Stimulated activated naive CD4-positive, alpha-beta T cell (primary cell): ENCODE results near the gene FER1L5.
A peak's percentile ranks its signal among the peaks of the same experiment; 100 is the strongest.
"Not testable (repeated sequence)": the region's sequence is repeated elsewhere in the genome, so short reads cannot be mapped to it uniquely, and the experiment has no call there.

Experiments
- DNase-seq, 6 experiments: peaks; one replicate each; lab custom pipeline; 2025; lab: John Stamatoyannopoulos, UW

The FER1L5 gene

GRCh38 chr2:96636551-96637171 lies 5.9 kb upstream of the FER1L5 start:
- DNase-seq, result no peak

DNA sequence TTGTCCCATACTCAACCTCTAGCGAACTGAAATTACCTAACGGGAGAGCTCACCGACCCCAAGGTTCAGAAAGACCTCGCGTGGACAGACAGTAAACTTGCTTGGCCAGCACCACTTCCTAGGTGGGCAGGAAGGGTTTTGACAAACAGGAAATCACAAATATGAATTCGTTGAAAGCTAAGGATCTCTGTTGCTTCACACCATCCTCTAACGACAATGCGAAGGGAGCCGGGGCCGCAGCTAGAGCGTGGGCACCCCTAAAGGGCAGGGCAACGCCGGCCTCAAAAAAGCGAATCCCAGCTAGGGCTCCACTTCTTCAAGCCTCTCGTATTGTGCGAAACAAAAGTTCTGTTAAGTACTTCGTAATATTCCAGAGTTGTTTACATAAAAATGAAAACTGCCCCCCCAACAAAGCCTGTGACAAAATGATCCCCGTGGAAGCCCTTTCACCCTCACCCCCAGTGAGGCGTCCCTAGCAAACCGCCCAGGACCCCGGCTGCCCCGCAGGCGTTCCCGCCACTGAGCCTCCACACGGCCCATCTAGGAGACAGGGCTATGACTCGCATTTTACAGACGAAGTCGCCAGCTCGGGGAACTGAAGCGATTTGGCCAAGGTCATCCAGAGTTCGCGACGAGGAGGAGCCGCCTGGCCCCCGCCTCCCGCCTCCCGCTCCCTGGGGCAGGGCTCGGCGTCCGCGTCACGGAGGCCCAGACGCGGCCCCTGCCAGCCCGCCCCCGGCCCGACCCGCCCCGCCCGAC lies 5.0 kb upstream of the FER1L5 start:
- DNase-seq, result peak; percentile 65 to 87 (median 79)

DNA sequence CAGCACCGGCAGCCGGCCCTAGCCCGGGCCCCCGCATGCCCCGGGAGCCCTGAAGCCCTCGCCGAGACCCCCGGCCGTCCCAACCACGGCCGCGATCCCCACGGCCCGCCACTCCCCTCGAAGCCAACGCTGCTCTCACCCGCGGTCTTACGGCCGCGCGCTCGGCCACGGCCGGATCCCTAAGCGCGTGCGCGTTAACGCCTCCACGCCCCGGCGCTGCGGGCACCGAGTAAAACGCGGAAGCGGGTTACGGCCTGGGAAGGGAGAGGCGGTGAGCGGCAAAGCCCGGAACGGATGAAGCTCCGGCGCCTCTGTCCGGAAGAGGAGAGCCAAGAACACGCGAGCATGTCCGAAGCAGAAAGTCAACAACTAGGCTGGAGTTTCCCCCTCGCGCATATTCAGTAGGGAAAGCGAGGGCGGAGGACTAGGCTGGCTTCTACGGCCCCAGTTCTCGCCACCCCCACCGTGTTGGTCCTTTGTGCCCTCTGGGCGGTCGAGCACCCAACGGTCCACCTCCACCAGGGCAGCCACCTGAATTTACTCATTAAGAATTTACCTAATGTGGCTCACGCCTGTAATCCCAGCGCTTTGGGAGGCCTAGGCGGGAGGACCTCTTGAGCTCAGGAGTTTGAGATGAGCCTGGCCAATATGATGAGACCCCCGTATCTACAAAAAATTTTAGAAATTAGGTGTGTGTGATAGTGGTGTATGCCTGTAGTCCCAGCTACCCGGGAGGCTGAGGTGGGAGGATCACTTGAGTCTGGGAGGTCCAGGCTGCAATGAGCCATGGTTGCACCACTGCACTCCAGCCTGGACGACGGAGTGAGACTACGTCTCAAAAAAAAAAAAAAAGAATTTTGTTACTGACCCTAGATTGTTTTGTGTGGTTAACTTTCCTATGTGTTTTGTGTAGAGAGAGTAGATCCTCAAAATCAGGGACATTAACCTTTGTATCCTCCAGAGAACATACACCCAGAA lies 4.1 kb upstream of the FER1L5 start, which contains the start of gene KANSL3:
Gene KANSL3, minus strand, starts transcription at position 169 of the 978 bp plus-strand sequence. CDS start 1,177 bp downstream, outside the sequence.
- peak; percentile 78 to 88 (median 84) for DNase-seq

- DNase-seq, result no peak
Observed at GRCh38 chr2:96647681-96648080, 5.1 kb downstream of the FER1L5 start.

DNA sequence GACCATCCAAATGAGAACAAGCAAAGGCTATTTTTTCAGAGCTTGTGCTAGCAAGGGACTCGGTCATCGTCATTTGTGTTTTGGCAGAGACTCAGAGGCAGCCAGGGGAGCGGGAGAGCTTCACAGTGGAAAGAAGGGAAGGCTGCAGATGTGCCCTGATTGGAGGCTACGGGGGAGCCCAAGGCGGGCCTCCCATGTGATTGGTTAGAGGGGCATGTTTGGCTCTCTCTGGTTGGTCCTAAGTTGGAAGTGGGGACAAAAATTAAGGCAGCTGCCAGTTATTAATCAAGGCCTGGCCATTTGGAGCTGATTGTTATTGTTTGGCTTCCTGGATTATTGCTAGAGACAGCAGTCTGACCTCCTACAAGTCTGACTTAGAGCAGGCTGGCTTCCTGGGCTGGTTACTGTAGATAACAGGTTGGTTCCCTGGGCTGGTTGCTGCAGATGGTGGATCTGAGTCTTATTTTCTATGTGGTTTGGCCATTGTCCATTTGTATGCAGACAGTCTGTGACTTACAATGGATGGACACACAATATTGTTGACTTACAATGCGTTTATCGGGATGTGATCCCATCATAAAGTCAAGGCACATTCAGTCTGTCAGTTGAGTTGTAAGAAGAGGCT lies 5.9 kb downstream of the FER1L5 start:
- no peak for DNase-seq

GRCh38 chr2:96649342-96649741 lies 6.8 kb downstream of the FER1L5 start:
- no peak for DNase-seq

DNA sequence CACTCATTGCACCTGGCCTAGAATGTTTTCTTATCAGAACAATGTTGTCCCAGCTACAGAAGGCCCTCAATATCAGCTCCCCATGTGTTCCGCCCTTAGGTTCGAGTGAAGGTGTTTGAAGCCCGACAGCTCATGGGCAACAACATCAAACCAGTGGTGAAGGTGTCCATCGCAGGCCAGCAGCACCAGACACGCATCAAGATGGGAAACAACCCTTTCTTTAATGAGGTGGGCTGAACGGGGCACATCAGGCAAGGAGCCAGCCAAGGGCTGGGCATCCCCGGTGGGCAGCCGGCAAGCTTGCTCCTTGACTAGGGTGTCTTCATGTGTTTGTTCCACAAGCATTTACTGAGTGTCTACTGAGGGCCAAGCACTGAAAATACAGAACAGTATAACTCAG lies 9.2 kb downstream of the FER1L5 start:
- no peak for DNase-seq

DNA sequence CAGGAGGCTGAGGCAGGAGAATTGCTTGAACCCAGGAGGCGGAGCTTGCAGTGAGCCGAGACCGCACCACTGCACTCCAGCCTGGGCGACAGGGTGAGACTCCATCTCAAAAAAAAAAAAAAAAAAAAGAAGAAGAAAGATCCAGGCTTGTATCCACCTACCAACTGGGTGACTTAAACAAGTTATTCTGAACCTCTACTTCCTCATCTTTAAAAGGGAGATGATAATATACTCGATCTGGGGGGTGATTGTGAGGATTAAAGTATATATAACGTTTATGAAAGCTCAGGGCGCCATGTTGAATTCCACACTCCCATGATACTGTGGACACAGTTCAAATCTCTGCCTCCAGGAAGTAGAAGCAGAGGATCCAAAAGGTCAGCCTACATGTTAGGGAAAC lies 12.2 kb downstream of the FER1L5 start:
- DNase-seq, result not testable (repeated sequence)

GRCh38 chr2:96655526-96655925 lies 13.0 kb downstream of the FER1L5 start:
- no peak for DNase-seq

DNA sequence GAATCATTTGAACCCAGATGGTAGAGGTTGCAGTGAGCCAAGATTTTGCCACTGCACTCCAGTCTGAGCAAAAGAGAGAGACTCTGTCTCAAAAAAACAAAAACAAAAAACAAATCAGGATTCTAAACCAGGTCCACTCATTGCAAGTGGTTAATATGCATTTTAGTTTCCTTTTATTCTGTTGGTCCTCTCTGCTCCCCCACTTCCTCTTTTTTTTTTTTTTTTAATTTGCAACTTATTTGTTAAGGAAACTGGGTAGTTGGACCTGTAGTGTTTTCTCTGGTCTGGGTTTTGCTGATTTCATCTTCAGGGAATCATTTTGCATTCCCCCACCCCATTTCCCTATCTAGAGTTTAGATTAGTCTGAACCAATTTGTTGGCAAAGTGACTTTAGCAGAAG lies 14.0 kb downstream of the FER1L5 start:
- DNase-seq, result no peak

GRCh38 chr2:96661324-96661723 lies 18.8 kb downstream of the FER1L5 start:
- no peak for DNase-seq

DNA sequence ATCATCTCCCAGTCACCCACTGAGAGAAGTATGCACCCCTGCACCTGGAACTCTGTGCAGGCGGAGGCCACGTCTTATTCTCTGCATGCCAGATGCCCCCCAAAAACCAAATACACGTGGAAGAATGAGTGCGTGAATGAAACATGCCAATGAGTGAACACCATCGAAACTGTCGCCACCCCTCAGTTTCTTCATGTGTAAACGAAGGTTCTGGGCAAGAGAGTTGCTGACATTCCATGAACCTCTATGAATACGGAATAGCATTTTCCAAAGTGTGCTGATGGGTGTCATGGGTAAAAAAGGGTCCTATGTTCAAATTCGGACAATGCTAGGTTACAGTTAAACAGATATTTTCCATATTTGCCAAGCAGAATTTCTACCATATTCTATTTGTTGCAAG lies 19.8 kb downstream of the FER1L5 start:
- no peak for DNase-seq

DNA sequence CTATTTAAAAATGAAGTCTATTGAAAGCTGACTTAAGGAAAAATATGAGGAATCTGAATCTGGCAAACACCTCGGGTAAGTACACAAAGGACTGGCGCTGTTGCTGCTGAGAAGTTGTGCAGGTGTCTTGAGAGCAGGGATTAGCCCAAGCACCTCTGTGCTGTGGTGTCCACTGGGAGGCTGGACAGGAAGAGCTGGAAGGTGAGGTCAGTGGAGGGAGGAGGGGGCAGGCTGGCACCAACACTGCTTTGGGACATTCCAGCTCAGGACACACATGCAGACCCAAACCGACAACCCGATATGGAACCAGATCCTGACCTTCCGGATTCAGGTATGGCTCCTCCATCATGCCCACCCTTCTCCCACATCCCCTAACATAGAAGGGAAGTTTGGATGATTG lies 20.6 kb downstream of the FER1L5 start:
- no peak for DNase-seq

DNA sequence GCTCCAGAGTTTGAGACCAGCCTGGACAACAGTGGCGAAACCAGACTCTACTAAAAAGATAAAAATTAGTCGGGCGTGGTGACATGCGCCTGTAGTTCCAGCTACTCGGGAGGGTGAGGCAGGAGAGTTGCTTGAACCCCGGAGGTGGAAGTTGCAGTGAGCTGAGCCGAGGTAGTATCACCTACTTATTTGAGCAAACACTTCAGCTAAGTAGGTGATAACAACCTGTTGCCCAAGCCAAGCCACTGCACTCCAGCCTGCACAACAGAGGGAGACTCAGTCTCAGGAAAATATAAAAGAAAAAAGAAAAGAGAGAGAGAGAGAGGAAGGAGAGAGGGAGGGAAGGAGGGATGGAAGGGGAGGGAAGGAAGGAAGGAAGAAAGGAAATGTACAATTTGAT lies 21.3 kb downstream of the FER1L5 start:
- DNase-seq, result no peak

DNA sequence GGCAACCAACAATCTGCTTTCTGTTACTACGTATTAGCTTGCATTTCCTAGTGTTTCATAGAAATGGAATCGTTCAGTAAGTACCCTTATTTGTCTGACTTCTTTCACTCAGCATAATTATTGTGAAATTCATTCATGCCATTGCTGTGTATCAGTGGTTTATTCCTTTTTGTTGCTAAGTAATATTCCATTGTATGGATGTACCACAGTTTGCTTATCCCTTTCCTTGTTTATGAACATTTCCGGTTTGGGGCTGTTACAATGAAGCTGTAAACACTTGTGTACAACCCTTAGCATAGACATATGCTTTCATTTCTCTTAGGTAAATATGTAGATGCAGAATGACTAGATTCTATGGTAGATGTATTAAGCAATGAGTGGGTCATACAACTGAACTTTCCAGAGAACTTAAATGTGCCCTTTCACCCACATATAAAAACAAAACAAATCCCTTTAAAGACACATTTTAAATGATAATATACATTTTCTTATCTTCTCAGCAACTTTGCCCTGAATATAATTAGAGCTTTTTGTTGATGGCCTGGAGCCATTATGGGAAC lies 21.9 kb downstream of the FER1L5 start:
- no peak for DNase-seq

DNA sequence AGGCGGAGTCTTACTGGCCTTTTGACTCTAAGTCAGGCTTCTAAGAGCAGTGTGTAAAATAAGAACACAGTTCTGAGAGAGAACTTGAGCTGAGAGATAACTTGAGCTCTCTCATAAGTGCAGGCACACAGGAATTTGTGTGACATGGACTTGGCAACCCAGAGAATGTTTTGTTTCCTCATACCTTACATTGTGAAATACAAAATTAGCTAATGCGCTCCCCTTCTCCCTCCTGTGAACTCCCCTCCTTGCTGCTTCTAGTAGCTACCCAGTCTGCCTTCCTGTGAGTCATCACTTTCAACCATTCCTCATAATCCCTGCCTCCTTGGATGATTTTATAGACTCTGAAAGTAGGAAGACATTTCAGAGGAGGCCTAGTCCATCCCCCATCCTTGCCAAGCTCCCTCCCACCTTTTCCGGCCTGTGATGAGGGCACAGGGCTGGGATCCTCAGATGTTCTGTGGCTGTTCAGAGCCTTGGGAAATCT lies 22.6 kb downstream of the FER1L5 start:
- DNase-seq, result no peak

DNA sequence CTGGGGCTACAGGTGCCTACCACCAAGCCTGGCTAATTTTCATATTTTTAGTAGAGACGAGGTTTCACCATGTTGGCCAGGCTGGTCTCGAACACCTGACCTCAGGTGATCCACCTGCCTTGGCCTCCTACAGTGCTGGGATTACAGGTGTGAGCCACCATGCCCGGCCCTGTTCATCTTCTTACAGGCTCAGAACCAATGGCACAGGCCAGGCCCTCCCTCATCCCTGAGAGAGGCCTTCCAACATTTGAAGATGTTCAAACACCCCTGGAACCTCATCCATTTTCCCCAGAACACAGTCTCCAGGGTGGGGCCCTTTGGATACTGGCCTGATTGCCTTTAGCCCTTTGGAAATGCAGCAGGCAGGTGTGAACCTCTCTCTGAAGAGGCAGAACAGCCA lies 23.2 kb downstream of the FER1L5 start:
- not testable (repeated sequence) for DNase-seq

GRCh38 chr2:96668771-96669170 lies 26.2 kb downstream of the FER1L5 start:
- no peak for DNase-seq

- DNase-seq, result no peak
Observed at GRCh38 chr2:96669539-96670215, 27.1 kb downstream of the FER1L5 start.

DNA sequence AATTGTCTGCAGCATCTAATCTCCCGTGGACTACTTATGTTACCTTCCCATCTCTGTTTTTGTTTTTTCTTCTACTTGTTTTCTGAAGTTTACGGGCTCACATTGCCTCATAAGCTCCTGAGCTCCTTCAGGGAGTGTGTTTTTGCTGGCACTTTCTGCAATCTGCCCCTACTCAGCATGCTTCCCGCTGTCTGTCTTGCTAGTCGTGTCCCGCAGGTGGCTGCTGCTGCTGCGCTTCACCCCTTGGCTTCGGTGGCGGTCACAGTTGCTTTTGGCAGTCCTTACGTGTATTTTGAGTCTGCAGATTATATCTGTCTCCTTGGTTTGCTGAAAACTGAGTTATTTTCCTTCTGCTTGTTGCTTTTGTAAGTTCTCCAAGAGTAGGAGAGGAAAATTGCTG lies 37.3 kb downstream of the FER1L5 start:
- no peak for DNase-seq
